GM23338 (cell line): ENCODE results near the gene TCF12. TPM values are rescaled to one million over a fixed set of nuclear protein-coding genes. Genes with fewer than 3 reads are reported as not detected.

Experiments used
- ATAC-seq: fragments of 200-7000 bp; cut with Tn5 transposase; 3 replicates; pipeline ENCODE4 v1.9.1; 2020
- DNase-seq: peaks from one replicate; pipeline ENCODE4 v3.0.0-alpha.2; 2015; ENCODE audit warnings: low spot score
- H2AFZ ChIP-seq: fragments of 200-600 bp; sonication (generic); 2 replicates; pipeline ENCODE4 v1.8.0; 2016; ENCODE audit warnings: antibody characterized with exemption, mild to moderate bottlenecking, moderate library complexity
- H3F3A ChIP-seq: fragments of 200-600 bp; sonication (generic); replicated peaks from 2 replicates; pipeline ENCODE4 v1.8.0; 2017; ENCODE audit warnings: antibody characterized with exemption, mixed run types, low read depth
- H3K27ac ChIP-seq: fragments of 200-600 bp; sonication (generic); 2 replicates; pipeline ENCODE4 v1.6.1; 2016; ENCODE audit warnings: low read depth
- H3K27me3 ChIP-seq: fragments of 200-600 bp; sonication (generic); 2 replicates; pipeline ENCODE4 v1.8.0; 2016; ENCODE audit warnings: mild to moderate bottlenecking, mixed run types, moderate library complexity; ENCODE audit not compliant: insufficient read depth
- H3K36me3 ChIP-seq: fragments of 200-600 bp; sonication (generic); 2 replicates; pipeline ENCODE4 v1.8.0; 2016; ENCODE audit warnings: mild to moderate bottlenecking; ENCODE audit not compliant: insufficient read depth
- H3K4me1 ChIP-seq: fragments of 200-600 bp; sonication (generic); 2 replicates; pipeline ENCODE4 v1.8.0; 2016; ENCODE audit warnings: mild to moderate bottlenecking, moderate library complexity; ENCODE audit not compliant: insufficient read depth
- H3K4me2 ChIP-seq: fragments of 200-600 bp; sonication (generic); 2 replicates; pipeline ENCODE4 v1.7.1; 2017; ENCODE audit warnings: mixed run types
- H3K4me3 ChIP-seq: fragments of 200-600 bp; sonication (generic); 2 replicates; pipeline ENCODE4 v1.6.1; 2016; ENCODE audit warnings: mixed run types
- H3K79me2 ChIP-seq: fragments of 200-600 bp; sonication (generic); replicated peaks from 2 replicates; pipeline ENCODE4 v1.8.0; 2017; ENCODE audit warnings: mild to moderate bottlenecking; ENCODE audit not compliant: insufficient read depth
- H3K9me2 ChIP-seq: fragments of 200-600 bp; sonication (generic); 2 replicates; pipeline ENCODE4 v1.8.0; 2017; ENCODE audit not compliant: insufficient read depth
- H4K20me1 ChIP-seq: fragments of 200-600 bp; sonication (generic); replicated peaks from 2 replicates; pipeline ENCODE4 v1.8.0; 2017; ENCODE audit warnings: mild to moderate bottlenecking; ENCODE audit not compliant: insufficient read depth
- H3K27ac Mint-ChIP-seq: 2 replicates; pipeline ENCODE4 v1.8.0; 2020; ENCODE audit warnings: inconsistent platforms, mild to moderate bottlenecking, moderate library complexity, mixed read lengths
- H3K27me3 Mint-ChIP-seq: 3 replicates; pipeline ENCODE4 v1.8.0; 2022; ENCODE audit warnings: low read depth, mild to moderate bottlenecking, moderate library complexity, mixed read lengths, inconsistent platforms; ENCODE audit not compliant: insufficient read depth, poor library complexity
- H3K36me3 Mint-ChIP-seq: 3 replicates; pipeline ENCODE4 v1.8.0; 2021; ENCODE audit warnings: low read depth, mild to moderate bottlenecking, inconsistent platforms, moderate library complexity, mixed read lengths
- H3K4me1 Mint-ChIP-seq: 3 replicates; pipeline ENCODE4 v1.8.0; 2020; ENCODE audit warnings: mild to moderate bottlenecking, inconsistent platforms, mixed read lengths
- H3K4me3 Mint-ChIP-seq: 3 replicates; pipeline ENCODE4 v1.8.0; 2021; ENCODE audit warnings: moderate library complexity, mild to moderate bottlenecking, inconsistent platforms, mixed read lengths
- H3K9me3 Mint-ChIP-seq: 3 replicates; pipeline ENCODE4 v1.8.0; 2020; ENCODE audit warnings: moderate library complexity, mild to moderate bottlenecking, inconsistent platforms, mixed read lengths
- EZH2phosphoT487 ChIP-seq: fragments of 200-600 bp; sonication (generic); IDR thresholded peaks from one replicate; pipeline ENCODE4 v1.8.1; 2018; ENCODE audit warnings: antibody characterized with exemption; ENCODE audit not compliant: unreplicated experiment
- JUNB ChIP-seq: IDR thresholded peaks from one replicate; pipeline ENCODE4 v1.6.1; 2016; ENCODE audit warnings: antibody characterized with exemption; ENCODE audit not compliant: unreplicated experiment
- NANOG ChIP-seq: IDR thresholded peaks from 2 replicates; pipeline ENCODE4 v1.6.1; 2016; ENCODE audit warnings: antibody characterized with exemption, borderline replicate concordance
- STAT1 ChIP-seq: IDR thresholded peaks from one replicate; pipeline ENCODE4 v1.6.1; 2016; ENCODE audit warnings: antibody characterized with exemption; ENCODE audit not compliant: unreplicated experiment
- ZNF331 ChIP-seq: fragments of 250-450 bp; sonication (Bioruptor Pico); IDR thresholded peaks from 2 replicates; pipeline ENCODE4 v1.5.0; 2020; ENCODE audit warnings: low read depth, mild to moderate bottlenecking, moderate library complexity
- polyA plus RNA-seq: library from polyadenylated mRNA; unstranded; fragments of >200 nt; fragmentation: Nextera tagmentation; extraction: Ambion mirVana; gene quantifications from 2 replicates; pipeline ENCODE4 v1.2.1, GENCODE V29; 2016
- total RNA-seq: library from RNA; depleted of rRNA; stranded (reverse); fragments of >200 nt; shearing (Covaris generic); gene quantifications from 2 replicates; pipeline ENCODE4 v1.2.3, GENCODE V29; 2014
- TF ChIP-seq, protein P1 (sequence below), 2 experiments: fragments of 200-600 bp in 1 of 2; sonication (generic) in 1 of 2; conservative IDR thresholded peaks; 2 replicates each; pipeline versions ENCODE4 v1.5.1 to v1.6.1; 2016 to 2017; ENCODE audit warnings: antibody characterized with exemption in 2 of 2, low read depth in 2 of 2, mild to moderate bottlenecking in 2 of 2, moderate library complexity in 1 of 2
- TF ChIP-seq, protein P2 (sequence below): IDR thresholded peaks from 2 replicates; pipeline ENCODE4 v1.6.1; 2016; ENCODE audit warnings: antibody characterized with exemption
- TF ChIP-seq, protein P3 (sequence below): IDR thresholded peaks from one replicate; pipeline ENCODE4 v1.6.1; 2018; ENCODE audit warnings: antibody characterized with exemption; ENCODE audit not compliant: unreplicated experiment
- TF ChIP-seq, protein P4 (sequence below): fragments of 250-450 bp; sonication (Bioruptor Pico); IDR thresholded peaks from 2 replicates; pipeline ENCODE4 v1.5.0; 2020; ENCODE audit warnings: mild to moderate bottlenecking, moderate library complexity

TCF12 gene
- total and polyA plus RNA-seq, 2 experiments from 2014 or later: 27.6 to 104 TPM

DNA sequence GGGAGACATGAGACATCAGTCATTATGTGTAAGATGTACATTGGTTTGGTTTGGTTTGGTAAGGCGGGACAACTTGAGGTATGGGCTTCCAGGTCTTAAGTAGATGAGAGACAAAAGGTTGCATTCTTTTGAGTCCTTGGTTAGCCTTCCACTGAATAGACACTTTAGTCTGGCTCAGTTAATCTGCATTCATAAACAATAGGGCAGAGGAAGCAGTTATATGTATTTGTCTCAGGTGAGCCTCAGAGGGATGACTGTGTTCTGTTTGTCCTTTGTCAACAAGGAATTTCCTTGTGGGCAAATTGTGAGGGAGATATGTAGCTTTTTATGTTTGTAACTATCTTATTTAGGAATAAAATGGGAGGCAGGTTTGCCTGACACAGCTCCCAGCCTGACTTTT is 50.4 kb downstream of the TCF12 start (continued):
- TF ChIP-seq, protein P1, sequence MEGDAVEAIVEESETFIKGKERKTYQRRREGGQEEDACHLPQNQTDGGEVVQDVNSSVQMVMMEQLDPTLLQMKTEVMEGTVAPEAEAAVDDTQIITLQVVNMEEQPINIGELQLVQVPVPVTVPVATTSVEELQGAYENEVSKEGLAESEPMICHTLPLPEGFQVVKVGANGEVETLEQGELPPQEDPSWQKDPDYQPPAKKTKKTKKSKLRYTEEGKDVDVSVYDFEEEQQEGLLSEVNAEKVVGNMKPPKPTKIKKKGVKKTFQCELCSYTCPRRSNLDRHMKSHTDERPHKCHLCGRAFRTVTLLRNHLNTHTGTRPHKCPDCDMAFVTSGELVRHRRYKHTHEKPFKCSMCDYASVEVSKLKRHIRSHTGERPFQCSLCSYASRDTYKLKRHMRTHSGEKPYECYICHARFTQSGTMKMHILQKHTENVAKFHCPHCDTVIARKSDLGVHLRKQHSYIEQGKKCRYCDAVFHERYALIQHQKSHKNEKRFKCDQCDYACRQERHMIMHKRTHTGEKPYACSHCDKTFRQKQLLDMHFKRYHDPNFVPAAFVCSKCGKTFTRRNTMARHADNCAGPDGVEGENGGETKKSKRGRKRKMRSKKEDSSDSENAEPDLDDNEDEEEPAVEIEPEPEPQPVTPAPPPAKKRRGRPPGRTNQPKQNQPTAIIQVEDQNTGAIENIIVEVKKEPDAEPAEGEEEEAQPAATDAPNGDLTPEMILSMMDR (conservative IDR thresholded peaks at IDR 0.05; ENCODE audit: low read depth in 2 of 2): no peak
- TF ChIP-seq JUNB: no peak
- TF ChIP-seq STAT1: no peak

DNA sequence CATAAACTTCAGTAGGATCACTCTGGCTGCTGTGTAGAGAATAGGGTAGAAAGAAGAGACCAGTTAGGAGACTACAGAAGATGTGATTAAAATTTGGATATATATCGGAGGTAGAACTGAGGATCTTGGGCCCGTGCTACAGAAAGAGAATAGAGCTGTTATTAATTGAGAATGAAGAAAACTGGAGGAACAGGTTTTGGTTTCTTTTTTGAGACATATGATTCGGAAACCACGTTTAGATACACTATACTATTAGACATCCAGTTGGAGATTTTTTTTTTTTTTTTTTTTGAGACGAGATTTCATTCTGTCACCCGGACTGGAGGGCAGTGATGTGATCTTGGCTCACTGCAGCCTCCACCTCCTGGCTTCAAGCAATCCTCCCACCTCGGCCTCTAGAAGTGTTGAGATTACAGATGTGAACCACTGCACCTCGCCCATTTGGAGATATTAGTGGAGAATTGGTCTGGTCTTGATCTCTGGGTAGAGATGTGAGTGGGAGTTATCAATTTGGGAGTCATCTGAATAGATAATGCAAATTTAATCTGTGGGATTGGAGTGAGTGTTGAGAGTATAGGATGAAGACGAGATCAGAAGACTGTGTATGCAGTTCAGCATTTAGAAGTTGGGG is 50.9 kb downstream of the TCF12 start:
- Histone ChIP-seq H3K4me1 (peaks cover 27% of the 10 kb centered on the region; the same call in 1 of the 2 replicates), H2AFZ (no peak overlapping the region), H3K36me3 (no peaks in the 10 kb centered on the region), H3K27me3 (no peaks in the 10 kb centered on the region), H3K27ac (peak overlapping the region; percentile 62; the same call in 1 of the 2 replicates), H3K4me2 (no peak overlapping the region), H3K79me2 (peaks cover 100% of the 10 kb centered on the region), H3F3A (no peaks in the 10 kb centered on the region), H3K9me2 (no peaks in the 10 kb centered on the region), H4K20me1 (peaks cover 17% of the 10 kb centered on the region), H3K4me3 (no peak overlapping the region)
- H3K4me3 Mint-ChIP-seq: no peak overlapping the region
- H3K27me3 Mint-ChIP-seq: peaks cover 2% of the 10 kb centered on the region
- DNase-seq (no peak), ATAC-seq (no peak)
- no peak overlapping the region for H3K27ac Mint-ChIP-seq
- H3K9me3 Mint-ChIP-seq: no peaks in the 10 kb centered on the region
- H3K4me1 Mint-ChIP-seq: peaks cover 39% of the 10 kb centered on the region
- no peaks in the 10 kb centered on the region for H3K36me3 Mint-ChIP-seq
- TF ChIP-seq NANOG: no peak
- TF ChIP-seq ZNF331: no peak
- TF ChIP-seq, protein P2, sequence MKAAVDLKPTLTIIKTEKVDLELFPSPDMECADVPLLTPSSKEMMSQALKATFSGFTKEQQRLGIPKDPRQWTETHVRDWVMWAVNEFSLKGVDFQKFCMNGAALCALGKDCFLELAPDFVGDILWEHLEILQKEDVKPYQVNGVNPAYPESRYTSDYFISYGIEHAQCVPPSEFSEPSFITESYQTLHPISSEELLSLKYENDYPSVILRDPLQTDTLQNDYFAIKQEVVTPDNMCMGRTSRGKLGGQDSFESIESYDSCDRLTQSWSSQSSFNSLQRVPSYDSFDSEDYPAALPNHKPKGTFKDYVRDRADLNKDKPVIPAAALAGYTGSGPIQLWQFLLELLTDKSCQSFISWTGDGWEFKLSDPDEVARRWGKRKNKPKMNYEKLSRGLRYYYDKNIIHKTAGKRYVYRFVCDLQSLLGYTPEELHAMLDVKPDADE: no peak
- TF ChIP-seq, protein P3, sequence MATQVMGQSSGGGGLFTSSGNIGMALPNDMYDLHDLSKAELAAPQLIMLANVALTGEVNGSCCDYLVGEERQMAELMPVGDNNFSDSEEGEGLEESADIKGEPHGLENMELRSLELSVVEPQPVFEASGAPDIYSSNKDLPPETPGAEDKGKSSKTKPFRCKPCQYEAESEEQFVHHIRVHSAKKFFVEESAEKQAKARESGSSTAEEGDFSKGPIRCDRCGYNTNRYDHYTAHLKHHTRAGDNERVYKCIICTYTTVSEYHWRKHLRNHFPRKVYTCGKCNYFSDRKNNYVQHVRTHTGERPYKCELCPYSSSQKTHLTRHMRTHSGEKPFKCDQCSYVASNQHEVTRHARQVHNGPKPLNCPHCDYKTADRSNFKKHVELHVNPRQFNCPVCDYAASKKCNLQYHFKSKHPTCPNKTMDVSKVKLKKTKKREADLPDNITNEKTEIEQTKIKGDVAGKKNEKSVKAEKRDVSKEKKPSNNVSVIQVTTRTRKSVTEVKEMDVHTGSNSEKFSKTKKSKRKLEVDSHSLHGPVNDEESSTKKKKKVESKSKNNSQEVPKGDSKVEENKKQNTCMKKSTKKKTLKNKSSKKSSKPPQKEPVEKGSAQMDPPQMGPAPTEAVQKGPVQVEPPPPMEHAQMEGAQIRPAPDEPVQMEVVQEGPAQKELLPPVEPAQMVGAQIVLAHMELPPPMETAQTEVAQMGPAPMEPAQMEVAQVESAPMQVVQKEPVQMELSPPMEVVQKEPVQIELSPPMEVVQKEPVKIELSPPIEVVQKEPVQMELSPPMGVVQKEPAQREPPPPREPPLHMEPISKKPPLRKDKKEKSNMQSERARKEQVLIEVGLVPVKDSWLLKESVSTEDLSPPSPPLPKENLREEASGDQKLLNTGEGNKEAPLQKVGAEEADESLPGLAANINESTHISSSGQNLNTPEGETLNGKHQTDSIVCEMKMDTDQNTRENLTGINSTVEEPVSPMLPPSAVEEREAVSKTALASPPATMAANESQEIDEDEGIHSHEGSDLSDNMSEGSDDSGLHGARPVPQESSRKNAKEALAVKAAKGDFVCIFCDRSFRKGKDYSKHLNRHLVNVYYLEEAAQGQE: no peak
- TF ChIP-seq, protein P1 (conservative IDR thresholded peaks at IDR 0.05; ENCODE audit: low read depth in 2 of 2): no peak
- no peak for TF ChIP-seq STAT1
- no peak for TF ChIP-seq EZH2phosphoT487
- TF ChIP-seq, protein P4, sequence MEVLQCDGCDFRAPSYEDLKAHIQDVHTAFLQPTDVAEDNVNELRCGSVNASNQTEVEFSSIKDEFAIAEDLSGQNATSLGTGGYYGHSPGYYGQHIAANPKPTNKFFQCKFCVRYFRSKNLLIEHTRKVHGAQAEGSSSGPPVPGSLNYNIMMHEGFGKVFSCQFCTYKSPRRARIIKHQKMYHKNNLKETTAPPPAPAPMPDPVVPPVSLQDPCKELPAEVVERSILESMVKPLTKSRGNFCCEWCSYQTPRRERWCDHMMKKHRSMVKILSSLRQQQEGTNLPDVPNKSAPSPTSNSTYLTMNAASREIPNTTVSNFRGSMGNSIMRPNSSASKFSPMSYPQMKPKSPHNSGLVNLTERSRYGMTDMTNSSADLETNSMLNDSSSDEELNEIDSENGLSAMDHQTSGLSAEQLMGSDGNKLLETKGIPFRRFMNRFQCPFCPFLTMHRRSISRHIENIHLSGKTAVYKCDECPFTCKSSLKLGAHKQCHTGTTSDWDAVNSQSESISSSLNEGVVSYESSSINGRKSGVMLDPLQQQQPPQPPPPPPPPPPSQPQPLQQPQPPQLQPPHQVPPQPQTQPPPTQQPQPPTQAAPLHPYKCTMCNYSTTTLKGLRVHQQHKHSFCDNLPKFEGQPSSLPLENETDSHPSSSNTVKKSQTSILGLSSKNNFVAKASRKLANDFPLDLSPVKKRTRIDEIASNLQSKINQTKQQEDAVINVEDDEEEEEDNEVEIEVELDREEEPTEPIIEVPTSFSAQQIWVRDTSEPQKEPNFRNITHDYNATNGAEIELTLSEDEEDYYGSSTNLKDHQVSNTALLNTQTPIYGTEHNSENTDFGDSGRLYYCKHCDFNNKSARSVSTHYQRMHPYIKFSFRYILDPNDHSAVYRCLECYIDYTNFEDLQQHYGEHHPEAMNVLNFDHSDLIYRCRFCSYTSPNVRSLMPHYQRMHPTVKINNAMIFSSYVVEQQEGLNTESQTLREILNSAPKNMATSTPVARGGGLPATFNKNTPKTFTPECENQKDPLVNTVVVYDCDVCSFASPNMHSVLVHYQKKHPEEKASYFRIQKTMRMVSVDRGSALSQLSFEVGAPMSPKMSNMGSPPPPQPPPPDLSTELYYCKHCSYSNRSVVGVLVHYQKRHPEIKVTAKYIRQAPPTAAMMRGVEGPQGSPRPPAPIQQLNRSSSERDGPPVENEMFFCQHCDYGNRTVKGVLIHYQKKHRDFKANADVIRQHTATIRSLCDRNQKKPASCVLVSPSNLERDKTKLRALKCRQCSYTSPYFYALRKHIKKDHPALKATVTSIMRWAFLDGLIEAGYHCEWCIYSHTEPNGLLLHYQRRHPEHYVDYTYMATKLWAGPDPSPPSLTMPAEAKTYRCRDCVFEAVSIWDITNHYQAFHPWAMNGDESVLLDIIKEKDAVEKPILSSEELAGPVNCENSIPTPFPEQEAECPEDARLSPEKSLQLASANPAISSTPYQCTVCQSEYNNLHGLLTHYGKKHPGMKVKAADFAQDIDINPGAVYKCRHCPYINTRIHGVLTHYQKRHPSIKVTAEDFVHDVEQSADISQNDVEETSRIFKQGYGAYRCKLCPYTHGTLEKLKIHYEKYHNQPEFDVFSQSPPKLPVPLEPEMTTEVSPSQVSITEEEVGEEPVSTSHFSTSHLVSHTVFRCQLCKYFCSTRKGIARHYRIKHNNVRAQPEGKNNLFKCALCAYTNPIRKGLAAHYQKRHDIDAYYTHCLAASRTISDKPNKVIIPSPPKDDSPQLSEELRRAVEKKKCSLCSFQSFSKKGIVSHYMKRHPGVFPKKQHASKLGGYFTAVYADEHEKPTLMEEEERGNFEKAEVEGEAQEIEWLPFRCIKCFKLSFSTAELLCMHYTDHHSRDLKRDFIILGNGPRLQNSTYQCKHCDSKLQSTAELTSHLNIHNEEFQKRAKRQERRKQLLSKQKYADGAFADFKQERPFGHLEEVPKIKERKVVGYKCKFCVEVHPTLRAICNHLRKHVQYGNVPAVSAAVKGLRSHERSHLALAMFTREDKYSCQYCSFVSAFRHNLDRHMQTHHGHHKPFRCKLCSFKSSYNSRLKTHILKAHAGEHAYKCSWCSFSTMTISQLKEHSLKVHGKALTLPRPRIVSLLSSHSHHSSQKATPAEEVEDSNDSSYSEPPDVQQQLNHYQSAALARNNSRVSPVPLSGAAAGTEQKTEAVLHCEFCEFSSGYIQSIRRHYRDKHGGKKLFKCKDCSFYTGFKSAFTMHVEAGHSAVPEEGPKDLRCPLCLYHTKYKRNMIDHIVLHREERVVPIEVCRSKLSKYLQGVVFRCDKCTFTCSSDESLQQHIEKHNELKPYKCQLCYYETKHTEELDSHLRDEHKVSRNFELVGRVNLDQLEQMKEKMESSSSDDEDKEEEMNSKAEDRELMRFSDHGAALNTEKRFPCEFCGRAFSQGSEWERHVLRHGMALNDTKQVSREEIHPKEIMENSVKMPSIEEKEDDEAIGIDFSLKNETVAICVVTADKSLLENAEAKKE: no peak
